ENCODE data around the gene MAP2K1. TPM values are rescaled to one million over a fixed set of nuclear protein-coding genes. Genes with fewer than 3 reads are reported as not detected.
A peak's percentile ranks its signal among the peaks of the same experiment; 100 is the strongest.

The MAP2K1 gene
- total and polyA plus RNA-seq, 9 of the 15 experiments (the other 6 are each of a cell fraction or from before 2014, with no cell fraction given): 7.5 to 58.3 (median 30.0) TPM

DNA sequence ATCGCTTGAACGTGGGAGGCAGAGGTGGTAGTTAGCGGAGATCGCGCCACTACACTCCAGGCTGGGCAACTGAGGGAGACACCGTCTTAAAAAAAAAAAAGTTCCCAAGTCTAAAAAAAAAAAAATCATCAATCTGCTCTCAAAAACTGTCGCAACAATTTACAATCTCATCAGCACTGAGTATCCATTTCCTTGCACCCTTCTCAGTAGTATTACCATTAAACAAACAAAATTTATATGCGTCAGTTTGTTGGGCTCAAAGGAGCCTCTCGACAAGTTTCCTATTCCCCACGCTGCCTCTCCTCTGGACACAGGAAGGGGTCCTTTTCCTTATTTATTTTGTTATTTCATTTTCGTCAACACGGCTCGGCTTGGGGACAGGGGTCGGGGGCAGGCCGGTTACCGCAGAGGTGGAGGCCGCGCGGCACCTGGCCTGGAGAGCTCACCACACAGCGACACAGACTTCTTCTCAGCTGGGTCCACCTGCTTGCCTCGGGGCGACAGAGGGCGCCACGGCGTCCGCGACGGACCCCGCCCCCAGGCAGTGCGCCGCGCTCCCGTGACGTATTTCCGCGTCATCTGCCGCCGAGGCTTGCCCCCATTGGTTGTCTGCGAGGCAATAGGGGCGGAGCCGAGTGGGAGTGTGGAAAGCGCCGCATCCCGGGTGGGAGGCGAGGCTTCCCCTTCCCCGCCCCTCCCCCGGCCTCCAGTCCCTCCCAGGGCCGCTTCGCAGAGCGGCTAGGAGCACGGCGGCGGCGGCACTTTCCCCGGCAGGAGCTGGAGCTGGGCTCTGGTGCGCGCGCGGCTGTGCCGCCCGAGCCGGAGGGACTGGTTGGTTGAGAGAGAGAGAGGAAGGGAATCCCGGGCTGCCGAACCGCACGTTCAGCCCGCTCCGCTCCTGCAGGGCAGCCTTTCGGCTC, at the start of gene MAP2K1 (continued):
- peak in 1 of 2 experiments; percentile 95; a peak in 2 of 4 replicates for TF ChIP-seq TBL1XR1 (IDR thresholded peaks at IDR 0.05; ENCODE audit: low read length in 2 of 2)
- peak in 1 of 2 experiments; percentile 38; a peak in 1 of 4 replicates for TF ChIP-seq NRF1 (conservative IDR thresholded peaks at IDR 0.05 in 1 of 2, IDR thresholded peaks at IDR 0.05 in 1 of 2)
- peak; percentile 61 for TF ChIP-seq SMARCA4 (IDR thresholded peaks at IDR 0.05)
- peak; percentile 88 for TF ChIP-seq USF2 (CRISPR knock-in tag; IDR thresholded peaks at IDR 0.05)
- TF ChIP-seq, protein P1, sequence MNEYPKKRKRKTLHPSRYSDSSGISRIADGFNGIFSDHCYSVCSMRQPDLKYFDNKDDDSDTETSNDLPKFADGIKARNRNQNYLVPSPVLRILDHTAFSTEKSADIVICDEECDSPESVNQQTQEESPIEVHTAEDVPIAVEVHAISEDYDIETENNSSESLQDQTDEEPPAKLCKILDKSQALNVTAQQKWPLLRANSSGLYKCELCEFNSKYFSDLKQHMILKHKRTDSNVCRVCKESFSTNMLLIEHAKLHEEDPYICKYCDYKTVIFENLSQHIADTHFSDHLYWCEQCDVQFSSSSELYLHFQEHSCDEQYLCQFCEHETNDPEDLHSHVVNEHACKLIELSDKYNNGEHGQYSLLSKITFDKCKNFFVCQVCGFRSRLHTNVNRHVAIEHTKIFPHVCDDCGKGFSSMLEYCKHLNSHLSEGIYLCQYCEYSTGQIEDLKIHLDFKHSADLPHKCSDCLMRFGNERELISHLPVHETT (CRISPR knock-in tag; conservative IDR thresholded peaks at IDR 0.05 in 1 of 2, IDR thresholded peaks at IDR 0.05 in 1 of 2): peak in 1 of 2 experiments; percentile 76; a peak in 2 of 4 replicates
- peak; percentile 94 for TF ChIP-seq MYC (IDR thresholded peaks at IDR 0.05; ENCODE audit: low read depth, low read length)
- peak; percentile 56; the same call in 1 of the 2 replicates for TF ChIP-seq MYC (CRISPR knock-in tag; IDR thresholded peaks at IDR 0.05; ENCODE audit: borderline replicate concordance, low read depth)
- TF ChIP-seq, protein P2, sequence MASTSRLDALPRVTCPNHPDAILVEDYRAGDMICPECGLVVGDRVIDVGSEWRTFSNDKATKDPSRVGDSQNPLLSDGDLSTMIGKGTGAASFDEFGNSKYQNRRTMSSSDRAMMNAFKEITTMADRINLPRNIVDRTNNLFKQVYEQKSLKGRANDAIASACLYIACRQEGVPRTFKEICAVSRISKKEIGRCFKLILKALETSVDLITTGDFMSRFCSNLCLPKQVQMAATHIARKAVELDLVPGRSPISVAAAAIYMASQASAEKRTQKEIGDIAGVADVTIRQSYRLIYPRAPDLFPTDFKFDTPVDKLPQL (IDR thresholded peaks at IDR 0.05; ENCODE audit: extremely low read depth, insufficient read length): no peak
- TF ChIP-seq TAF7 (tag; IDR thresholded peaks at IDR 0.05): no peak; the same call in 1 of the 2 replicates
- TF ChIP-seq PHF21A (IDR thresholded peaks at IDR 0.05; ENCODE audit: borderline replicate concordance, low read depth): peak; percentile 56; the same call in 1 of the 2 replicates
- TF ChIP-seq ZBTB12 (CRISPR knock-in tag; IDR thresholded peaks at IDR 0.05): peak; percentile 96
- TF ChIP-seq TCF3 (CRISPR knock-in tag; IDR thresholded peaks at IDR 0.05): 0 out of 2 replicates have a peak, but pooled peaks have one; percentile 25
- no peak for TF ChIP-seq SAFB2 (IDR thresholded peaks at IDR 0.05; ENCODE audit: borderline replicate concordance, low read depth, low read length, severe bottlenecking)
- TF ChIP-seq HINFP (tag; conservative IDR thresholded peaks at IDR 0.05; ENCODE audit: low read depth): no peak
- TF ChIP-seq ZNF830 (CRISPR knock-in tag; IDR thresholded peaks at IDR 0.05): no peak
- peak; percentile 74 for TF ChIP-seq RAD51 (IDR thresholded peaks at IDR 0.05; ENCODE audit: borderline replicate concordance, low read depth)
- TF ChIP-seq KLF16 (IDR thresholded peaks at IDR 0.05): peak; percentile 64
- peak; percentile 73 for TF ChIP-seq JUND (IDR thresholded peaks at IDR 0.05; ENCODE audit: borderline replicate concordance, low read depth, low read length)
- TF ChIP-seq JUND (tag; IDR thresholded peaks at IDR 0.05; ENCODE audit: borderline replicate concordance, low read depth, low read length): peak; percentile 64; the same call in 1 of the 3 replicates
- TF ChIP-seq POLR2G (IDR thresholded peaks at IDR 0.05; ENCODE audit: low read depth, low read length): peak; percentile 90
